ENCODE measurements around the gene OR10C1.

Gene OR10C1

DNA sequence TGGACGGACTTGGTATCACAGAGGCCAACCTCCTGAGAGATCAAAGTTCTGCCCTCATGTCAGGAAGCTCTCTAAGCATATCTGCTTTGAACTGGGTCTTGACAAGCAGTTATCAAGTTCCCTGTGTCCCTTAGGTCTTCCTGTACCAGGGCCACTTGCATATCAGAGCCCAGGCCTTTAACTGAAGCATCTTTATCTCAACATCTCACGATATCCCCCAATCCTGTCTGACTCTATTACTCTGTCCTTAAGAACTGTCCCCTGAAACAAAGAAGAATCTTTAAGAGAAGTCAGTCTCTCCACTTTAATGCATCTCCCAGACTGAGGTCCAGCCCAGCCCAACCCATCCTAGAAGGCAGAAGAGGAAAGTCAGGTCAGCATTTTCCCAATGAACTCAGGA lies 40.5 kb downstream of the OR10C1 start:
- no peak for DNase-seq

DNA sequence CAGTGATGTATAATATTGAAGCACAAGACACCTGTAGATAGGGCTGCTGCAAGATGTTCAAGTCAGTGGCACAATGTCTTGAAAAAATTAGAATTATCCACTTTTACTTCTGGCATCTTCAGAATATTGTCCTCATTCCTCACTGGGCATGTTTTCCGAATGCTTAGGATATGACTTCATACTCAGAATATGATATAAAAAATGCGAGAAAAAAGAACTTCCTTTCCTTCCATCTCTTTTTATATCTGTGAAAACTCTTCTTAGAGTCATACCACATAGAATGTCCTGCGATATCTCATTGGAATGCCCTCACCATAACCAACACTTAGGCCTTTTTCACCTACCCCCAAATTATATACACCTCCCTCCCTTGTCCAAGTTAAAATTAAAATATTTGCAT lies 44.1 kb downstream of the OR10C1 start:
- no peak for DNase-seq

DNA sequence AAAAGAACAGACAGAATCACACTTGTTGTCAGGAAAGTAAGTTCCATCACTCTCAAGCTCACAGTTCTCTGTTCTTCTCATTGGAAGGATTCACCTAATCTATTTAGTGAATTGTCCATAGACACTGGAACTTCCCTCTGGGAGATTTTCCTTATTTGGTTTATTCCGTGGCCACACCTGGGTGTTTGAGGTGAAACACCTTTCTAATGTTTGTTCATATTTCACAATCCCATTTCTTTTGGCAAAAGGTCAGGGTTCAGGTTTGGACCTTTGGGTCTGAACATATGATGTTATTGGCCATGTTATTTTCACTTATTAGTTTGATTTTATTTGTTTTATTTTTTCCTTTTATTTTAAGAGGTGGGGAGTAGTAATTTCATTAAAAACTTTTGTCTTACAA lies 44.6 kb downstream of the OR10C1 start:
- no peak for DNase-seq

DNA sequence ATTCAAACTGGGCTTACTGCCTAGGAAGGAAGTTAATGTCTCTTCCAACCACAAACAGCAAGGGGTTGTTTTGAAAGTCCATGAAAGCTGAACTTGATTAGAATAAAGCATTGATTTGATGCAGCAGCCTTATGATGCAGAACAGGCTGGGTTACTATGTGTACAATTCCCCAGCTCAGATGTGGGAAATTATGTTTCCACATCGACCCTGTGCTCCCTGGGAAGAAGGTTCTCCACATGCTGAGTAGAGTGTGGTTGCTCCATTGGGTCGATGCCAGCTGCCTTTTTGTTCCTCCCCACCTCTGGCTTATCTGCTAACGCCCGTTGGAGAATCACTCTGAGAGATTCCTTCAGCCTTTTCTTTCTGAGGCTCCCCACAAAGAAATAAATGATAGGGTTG lies 47.5 kb downstream of the OR10C1 start:
- no peak for DNase-seq

DNA sequence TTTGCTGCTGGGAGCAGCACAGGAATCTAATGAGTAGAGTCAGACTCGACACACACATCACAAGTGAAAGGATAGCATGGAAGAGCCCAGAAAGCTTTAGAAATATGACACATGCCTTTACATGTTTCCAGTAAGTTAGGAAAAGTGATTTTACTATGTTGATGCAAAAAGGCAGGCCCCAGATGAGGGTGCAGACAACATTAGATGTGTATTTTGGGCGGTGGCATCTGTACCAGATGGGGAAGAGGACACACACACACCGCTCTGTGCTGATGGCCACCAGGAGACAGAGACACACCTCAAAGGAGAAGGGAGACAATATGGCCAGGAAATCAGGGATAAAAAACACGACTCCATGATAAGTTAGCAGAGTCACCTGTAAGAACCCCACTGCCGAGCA lies 48.0 kb downstream of the OR10C1 start:
- no peak for DNase-seq

DNA sequence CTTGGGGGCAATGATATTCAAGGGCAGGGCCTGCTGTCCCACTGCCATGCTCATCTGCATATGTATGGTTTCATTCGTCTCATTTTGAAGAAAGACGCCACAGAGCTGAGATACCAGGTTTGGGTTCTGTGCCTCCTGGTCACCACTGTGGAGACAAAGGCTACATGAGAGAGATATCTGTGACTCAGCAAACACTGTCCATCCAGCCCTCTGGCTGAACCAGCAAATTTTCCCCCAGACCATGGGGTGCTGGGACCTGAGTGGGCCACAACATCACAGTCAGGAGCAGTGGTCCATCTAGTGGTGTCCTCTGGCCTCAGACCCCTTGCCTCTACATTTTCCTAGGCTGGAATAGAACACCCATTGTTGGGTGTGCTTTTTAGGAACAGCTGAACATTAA lies 48.6 kb downstream of the OR10C1 start, which contains the start of gene MAS1L:
Gene MAS1L (minus strand): TSS at position 297 of the 400 bp plus-strand sequence. CDS start 54 bp downstream, at position 243.
- no peak for DNase-seq

DNA sequence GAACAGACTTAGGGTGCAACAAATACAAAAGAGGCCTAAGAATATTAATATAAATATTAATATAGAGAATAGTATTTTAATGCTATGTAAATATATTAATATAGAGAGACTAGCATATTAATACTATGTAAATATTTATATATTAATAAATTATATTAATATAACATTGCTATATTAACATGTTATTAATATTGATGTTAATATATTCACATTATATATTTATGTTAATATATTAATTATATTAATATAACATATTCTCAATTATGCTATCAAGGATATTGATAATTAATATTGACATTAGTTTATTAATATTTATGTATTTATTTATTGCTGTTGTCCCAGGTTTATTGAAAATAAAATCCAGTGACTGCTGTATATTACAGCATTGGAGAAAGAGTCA lies 49.8 kb downstream of the OR10C1 start:
- no peak for DNase-seq

DNA sequence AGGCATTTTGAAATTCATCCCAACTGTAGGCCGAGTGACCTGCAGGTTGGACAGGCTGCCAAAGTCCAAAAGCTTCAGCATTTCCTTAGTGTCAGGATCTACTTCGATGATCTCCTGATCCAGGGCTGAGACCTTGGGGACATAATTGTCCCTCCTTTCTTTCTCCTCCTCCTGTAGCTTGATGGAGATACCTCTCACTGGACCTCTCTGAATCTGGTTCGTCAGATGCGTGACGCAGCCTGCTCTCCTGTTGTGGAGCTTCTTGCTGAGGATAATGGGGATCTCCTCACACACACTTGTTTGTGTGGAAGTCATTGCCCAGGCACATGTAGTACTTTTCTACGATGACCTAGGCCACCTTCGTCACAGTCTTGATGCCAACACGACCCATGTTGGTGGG lies 50.2 kb downstream of the OR10C1 start:
- no peak for DNase-seq

DNA sequence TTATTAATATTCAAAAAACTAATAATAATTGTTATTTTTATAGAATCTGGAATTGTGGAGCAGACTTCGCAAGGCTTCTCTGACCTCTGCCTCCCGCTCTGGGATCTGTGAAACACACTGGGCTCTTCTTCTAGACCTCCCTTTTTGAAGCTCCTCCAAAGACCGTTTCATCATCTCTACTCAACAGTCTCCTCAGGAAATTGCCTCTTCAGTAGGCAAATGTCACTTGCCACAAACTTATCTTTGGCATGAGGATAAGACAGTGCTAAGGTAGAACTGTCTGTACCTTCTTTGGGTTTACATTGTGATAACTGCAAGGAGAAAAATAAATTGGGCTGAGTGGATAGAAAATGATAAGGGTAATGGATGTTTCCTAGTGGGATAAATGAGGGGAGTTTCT lies 50.9 kb downstream of the OR10C1 start:
- no peak for DNase-seq

DNA sequence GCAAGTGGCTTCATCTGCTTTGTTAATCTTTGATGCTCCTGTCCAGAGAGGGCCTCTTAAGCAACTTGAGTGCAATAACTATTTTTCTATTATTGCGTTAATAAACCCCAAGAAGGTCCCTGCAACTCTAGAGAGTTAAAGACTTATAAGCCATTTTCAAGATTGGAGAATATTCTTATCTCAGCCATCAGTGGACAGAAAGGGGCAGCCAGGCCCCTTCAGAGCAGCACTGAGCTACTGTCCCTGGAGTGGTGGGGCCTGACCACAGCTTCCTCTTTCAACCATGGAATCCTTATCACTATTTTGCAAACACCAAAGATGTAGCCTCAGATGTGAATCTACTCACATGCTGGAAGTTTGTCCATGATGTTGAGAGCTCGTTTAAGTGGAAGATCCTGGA lies 51.4 kb downstream of the OR10C1 start:
- DNase-seq = no peak
